Endodermal cell (in vitro differentiated cells): Measurements from ENCODE around the gene FAAH. TPM values are rescaled to one million over a fixed set of nuclear protein-coding genes. Genes with fewer than 3 reads are reported as not detected.

Experiments
- DNase-seq: peaks from one replicate; pipeline ENCODE4 v3.0.0-alpha.2; 2017
- H3K27ac ChIP-seq: 2 replicates; pipeline ENCODE4 v1.5.1; 2013; ENCODE audit warnings: mild to moderate bottlenecking, low read depth, low read length, moderate library complexity
- H3K27me3 ChIP-seq: 2 replicates; pipeline ENCODE4 v1.6.1; 2013; ENCODE audit warnings: mild to moderate bottlenecking, low read length, moderate library complexity; ENCODE audit not compliant: insufficient read depth, control insufficient read depth, poor library complexity, severe bottlenecking
- H3K36me3 ChIP-seq: 2 replicates; pipeline ENCODE4 v1.7.0; 2013; ENCODE audit warnings: mild to moderate bottlenecking, low read length, moderate library complexity; ENCODE audit not compliant: control insufficient read depth, insufficient read depth
- H3K4me1 ChIP-seq: one replicate; pipeline ENCODE4 v1.7.0; 2013; ENCODE audit warnings: low read length; ENCODE audit not compliant: control insufficient read depth, insufficient read depth
- H3K4me3 ChIP-seq: 2 replicates; pipeline ENCODE4 v1.5.1; 2013; ENCODE audit warnings: mild to moderate bottlenecking, low read length, moderate library complexity
- H3K9ac ChIP-seq: 2 replicates; pipeline ENCODE4 v1.6.1; 2013; ENCODE audit warnings: mild to moderate bottlenecking, low read length, moderate library complexity; ENCODE audit not compliant: poor library complexity, severe bottlenecking; ENCODE audit errors: extremely low read depth
- H3K9me3 ChIP-seq: 2 replicates; pipeline ENCODE4 v1.6.1; 2013; ENCODE audit warnings: mild to moderate bottlenecking, low read length, moderate library complexity; ENCODE audit not compliant: control insufficient read depth
- H3K27ac Mint-ChIP-seq: 2 replicates; pipeline ENCODE4 v1.8.0; 2020; ENCODE audit warnings: mixed read lengths
- H3K27me3 Mint-ChIP-seq: 2 replicates; pipeline ENCODE4 v1.8.0; 2021; ENCODE audit warnings: mild to moderate bottlenecking, mixed read lengths; ENCODE audit not compliant: insufficient read depth
- H3K36me3 Mint-ChIP-seq: 2 replicates; pipeline ENCODE4 v1.8.0; 2020; ENCODE audit warnings: low read depth, mixed read lengths
- H3K4me1 Mint-ChIP-seq: 2 replicates; pipeline ENCODE4 v1.8.0; 2020; ENCODE audit warnings: mixed read lengths
- H3K4me3 Mint-ChIP-seq: 2 replicates; pipeline ENCODE4 v1.8.0; 2020; ENCODE audit warnings: mild to moderate bottlenecking, moderate library complexity, mixed read lengths
- H3K9me3 Mint-ChIP-seq: 2 replicates; pipeline ENCODE4 v1.8.0; 2020; ENCODE audit warnings: mild to moderate bottlenecking, mixed read lengths
- WGBS, 2 experiments: methylation state at CpG; one replicate each; pipeline versions ENCODE4 v1.1.5 to v1.1.7; 2013; ENCODE audit warnings: missing lambda C conversion rate in 2 of 2, mixed read lengths in 1 of 2; ENCODE audit not compliant: insufficient coverage in 1 of 2, insufficient read length in 1 of 2; 5-methylcytosine and 5-hydroxymethylcytosine counted together
- total RNA-seq, 2 donors: library from RNA; stranded (reverse); fragmentation: NEBNext Ultra II Directional in 1 of 2; extraction: Animal tissue kit (Norgen Biotek cat#: 25700) in 1 of 2; gene quantifications; 2 replicates in 1 of 2; 3 replicates in 1 of 2; pipeline ENCODE4 v1.2.1, GENCODE V29; 2021
- TF ChIP-seq, protein P1 (sequence below): fragments of 200-600 bp; sonication (generic); conservative IDR thresholded peaks from 2 replicates; pipeline ENCODE4 v1.5.0; 2021; ENCODE audit warnings: antibody characterized with exemption, mild to moderate bottlenecking

FAAH gene
- total RNA-seq, 2 donors from 2014 or later, result 27.1 to 56.6 TPM

DNA sequence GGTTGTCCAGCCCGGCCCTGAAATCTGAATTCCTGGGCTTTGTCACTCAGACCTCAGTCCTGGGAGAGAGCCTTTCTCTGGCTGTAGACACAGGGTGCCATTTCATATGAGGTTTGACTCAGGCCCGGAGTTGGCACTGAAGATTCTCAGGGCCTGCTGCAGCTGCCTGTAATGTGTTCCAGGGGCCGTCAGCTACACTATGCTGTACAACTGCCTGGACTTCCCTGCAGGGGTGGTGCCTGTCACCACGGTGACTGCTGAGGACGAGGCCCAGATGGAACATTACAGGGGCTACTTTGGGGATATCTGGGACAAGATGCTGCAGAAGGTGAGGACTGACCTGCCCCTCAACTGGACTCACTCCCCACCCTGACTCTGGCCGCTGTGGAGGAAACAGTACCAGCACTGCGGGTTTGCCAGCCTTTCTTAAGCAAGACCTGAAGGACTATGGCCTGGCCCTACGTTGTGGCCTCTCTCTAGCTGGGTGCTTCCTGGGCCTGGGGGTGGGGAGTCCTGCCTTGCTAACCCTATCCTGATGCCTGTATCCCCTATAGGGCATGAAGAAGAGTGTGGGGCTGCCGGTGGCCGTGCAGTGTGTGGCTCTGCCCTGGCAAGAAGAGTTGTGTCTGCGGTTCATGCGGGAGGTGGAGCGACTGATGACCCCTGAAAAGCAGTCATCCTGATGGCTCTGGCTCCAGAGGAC lies 18.9 kb downstream of the FAAH start:
- peaks cover 23% of the 10 kb centered on the region for H3K27me3 ChIP-seq
- no peaks in the 10 kb centered on the region for H3K4me1 Mint-ChIP-seq
- TF ChIP-seq, protein P1, sequence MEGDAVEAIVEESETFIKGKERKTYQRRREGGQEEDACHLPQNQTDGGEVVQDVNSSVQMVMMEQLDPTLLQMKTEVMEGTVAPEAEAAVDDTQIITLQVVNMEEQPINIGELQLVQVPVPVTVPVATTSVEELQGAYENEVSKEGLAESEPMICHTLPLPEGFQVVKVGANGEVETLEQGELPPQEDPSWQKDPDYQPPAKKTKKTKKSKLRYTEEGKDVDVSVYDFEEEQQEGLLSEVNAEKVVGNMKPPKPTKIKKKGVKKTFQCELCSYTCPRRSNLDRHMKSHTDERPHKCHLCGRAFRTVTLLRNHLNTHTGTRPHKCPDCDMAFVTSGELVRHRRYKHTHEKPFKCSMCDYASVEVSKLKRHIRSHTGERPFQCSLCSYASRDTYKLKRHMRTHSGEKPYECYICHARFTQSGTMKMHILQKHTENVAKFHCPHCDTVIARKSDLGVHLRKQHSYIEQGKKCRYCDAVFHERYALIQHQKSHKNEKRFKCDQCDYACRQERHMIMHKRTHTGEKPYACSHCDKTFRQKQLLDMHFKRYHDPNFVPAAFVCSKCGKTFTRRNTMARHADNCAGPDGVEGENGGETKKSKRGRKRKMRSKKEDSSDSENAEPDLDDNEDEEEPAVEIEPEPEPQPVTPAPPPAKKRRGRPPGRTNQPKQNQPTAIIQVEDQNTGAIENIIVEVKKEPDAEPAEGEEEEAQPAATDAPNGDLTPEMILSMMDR, result no peak
- H3K27me3 Mint-ChIP-seq, result peaks cover 15% of the 10 kb centered on the region
- H3K27ac Mint-ChIP-seq, result no peak overlapping the region
- H3K4me3 Mint-ChIP-seq, result no peak overlapping the region
- H3K9me3 ChIP-seq, result no peaks in the 10 kb centered on the region
- DNase-seq, result no peak
- H3K4me3 ChIP-seq, result no peak overlapping the region
- WGBS, 2 experiments, result 90 to 91% methylated on average over 7 to 13 of the region's 13 CpGs
- no peaks in the 10 kb centered on the region for H3K9me3 Mint-ChIP-seq
- no peak overlapping the region for H3K9ac ChIP-seq
- no peak overlapping the region for H3K27ac ChIP-seq
- H3K36me3 Mint-ChIP-seq, result peaks cover 10% of the 10 kb centered on the region
- H3K4me1 ChIP-seq, result no peaks in the 10 kb centered on the region
- no peaks in the 10 kb centered on the region for H3K36me3 ChIP-seq

DNA sequence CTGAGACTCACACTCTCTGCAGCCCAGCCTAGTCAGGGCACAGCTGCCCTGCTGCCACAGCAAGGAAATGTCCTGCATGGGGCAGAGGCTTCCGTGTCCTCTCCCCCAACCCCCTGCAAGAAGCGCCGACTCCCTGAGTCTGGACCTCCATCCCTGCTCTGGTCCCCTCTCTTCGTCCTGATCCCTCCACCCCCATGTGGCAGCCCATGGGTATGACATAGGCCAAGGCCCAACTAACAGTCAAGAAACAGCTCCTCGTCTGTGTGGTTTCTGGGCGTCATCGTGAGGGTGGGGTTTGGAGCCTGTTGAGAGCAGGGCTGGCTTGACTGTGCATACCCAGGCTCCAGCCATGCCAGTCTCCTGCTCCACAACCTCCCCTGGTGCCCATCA lies 19.5 kb downstream of the FAAH start:
- DNase-seq, result peak; percentile 86
- Mint-ChIP-seq H3K27ac (no peak overlapping the region), H3K4me3 (no peak overlapping the region), H3K9me3 (no peaks in the 10 kb centered on the region), H3K36me3 (peaks cover 7% of the 10 kb centered on the region), H3K4me1 (no peaks in the 10 kb centered on the region), H3K27me3 (peaks cover 15% of the 10 kb centered on the region)
- WGBS, 2 experiments, result 78 to 79% methylated on average over 3 to 7 of the region's 7 CpGs
- peaks cover 17% of the 10 kb centered on the region for H3K27me3 ChIP-seq
- TF ChIP-seq, protein P1, result peak; percentile 72
- H3K4me1 ChIP-seq, result no peaks in the 10 kb centered on the region
- H3K27ac ChIP-seq, result no peak overlapping the region
- no peak overlapping the region for H3K9ac ChIP-seq
- no peak overlapping the region for H3K4me3 ChIP-seq
- no peaks in the 10 kb centered on the region for H3K36me3 ChIP-seq
- H3K9me3 ChIP-seq, result no peaks in the 10 kb centered on the region

DNA sequence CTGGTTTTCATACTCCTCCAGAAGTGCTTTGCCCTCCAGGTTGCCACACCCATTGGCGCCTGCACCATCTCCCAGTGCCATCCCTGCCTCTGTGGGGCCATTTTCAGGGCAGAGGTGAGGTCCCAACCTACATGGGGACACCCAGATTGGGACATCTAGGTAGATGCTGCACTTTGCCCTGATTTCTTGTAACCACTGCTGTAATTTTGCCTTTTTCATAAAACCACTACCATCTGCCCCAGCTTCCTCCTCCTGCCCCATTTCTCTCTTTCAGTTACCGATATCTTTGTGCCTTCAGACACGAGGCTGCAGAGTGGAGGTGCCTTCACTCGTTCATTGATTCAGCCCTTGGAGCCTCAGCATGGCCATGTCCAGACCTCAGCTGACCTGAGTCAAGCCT lies 21.4 kb downstream of the FAAH start:
- peaks cover 17% of the 10 kb centered on the region for H3K27me3 Mint-ChIP-seq
- 87 to 100% methylated on average over 3 to 4 of the region's 4 CpGs for WGBS, 2 experiments

More for the DNA sequence above, 21.4 kb downstream of the FAAH start:
- Mint-ChIP-seq H3K27ac (no peak overlapping the region), H3K4me1 (no peaks in the 10 kb centered on the region), H3K4me3 (no peak overlapping the region), H3K9me3 (no peaks in the 10 kb centered on the region), H3K36me3 (peaks cover 7% of the 10 kb centered on the region)
- H3K4me1 ChIP-seq, result no peaks in the 10 kb centered on the region
- H3K27me3 ChIP-seq, result no peaks in the 10 kb centered on the region
- H3K27ac ChIP-seq, result no peak overlapping the region
- H3K36me3 ChIP-seq, result no peaks in the 10 kb centered on the region
- no peak overlapping the region for H3K4me3 ChIP-seq
- TF ChIP-seq, protein P1, result no peak
- H3K9me3 ChIP-seq, result no peaks in the 10 kb centered on the region
- no peak overlapping the region for H3K9ac ChIP-seq
- DNase-seq, result no peak
